ENCODE data around the gene TGIF2. TPM values are rescaled to one million over a fixed set of nuclear protein-coding genes. Genes with fewer than 3 reads are reported as not detected.
A peak's percentile ranks its signal among the peaks of the same experiment; 100 is the strongest.

Gene TGIF2
- total and polyA plus RNA-seq, 2 donors (not counting 1 experiment from before 2014, with no cell fraction given) = 24.0 to 45.6 TPM

DNA sequence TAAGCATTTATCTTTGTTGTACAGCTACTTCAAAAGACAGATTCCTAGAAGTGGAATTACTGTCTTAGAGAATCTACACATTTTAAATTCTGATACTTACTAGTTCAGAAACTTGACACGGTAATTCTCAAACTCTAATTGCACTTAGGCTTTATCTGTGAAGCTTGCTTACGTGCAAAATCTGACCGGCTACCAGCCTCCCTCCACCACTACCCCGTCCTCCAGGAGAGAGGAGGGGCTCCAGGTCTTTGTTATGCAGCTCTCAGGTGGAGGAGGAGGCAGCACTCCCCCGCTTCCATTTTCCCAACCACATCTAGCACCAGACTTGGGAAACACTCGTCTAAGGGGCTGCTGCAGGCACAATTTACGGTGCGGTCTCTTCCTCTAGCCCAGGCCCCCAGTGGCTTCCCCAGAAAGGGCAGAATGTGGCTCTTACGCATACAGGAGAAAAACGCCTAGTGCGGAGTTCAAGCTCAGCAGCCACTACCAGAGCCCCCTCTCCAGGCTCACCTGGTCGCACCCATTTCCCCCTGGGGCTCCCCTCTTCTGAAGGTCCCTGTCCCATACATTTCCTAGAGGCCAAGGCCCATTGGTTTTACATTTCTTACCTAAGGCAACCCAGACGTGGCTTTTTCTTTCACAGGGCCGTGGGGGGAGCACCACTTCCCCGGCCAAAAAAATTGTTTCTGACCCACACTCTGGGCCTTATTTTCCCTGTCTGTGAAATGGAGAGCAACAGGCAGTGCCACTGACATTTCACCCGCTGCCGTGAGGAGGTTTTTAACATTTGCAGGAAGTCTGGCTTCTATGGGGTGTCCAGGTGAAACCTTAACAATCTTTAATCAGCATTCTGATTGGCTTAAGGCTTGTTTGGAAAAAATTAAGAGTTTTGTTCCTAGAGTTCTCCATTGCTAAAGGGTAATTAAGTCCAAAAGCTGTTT lies 1.6 kb upstream of the TGIF2 start:
- Mint-ChIP-seq H3K27ac (peak overlapping the region; percentile 98), H3K4me3 (peak overlapping the region; percentile 92), H3K4me1 (peaks cover 34% of the 10 kb centered on the region), H3K27me3 (no peaks in the 10 kb centered on the region), H3K9me3 (ENCODE audit: insufficient read depth) (no peaks in the 10 kb centered on the region)
- Histone ChIP-seq H3K4me3 (ENCODE audit: control extremely low read depth in 1 of 5, extremely low read depth in 1 of 5, insufficient read depth in 1 of 5, low read depth in 2 of 5, low read length in 4 of 5) (no peak overlapping the region), H3K9me3 (ENCODE audit: control extremely low read depth in 1 of 3, control insufficient read depth in 2 of 3, insufficient read depth in 1 of 3, low read length in 2 of 3) (no peaks in the 10 kb centered on the region), H3K36me3 (replicated peaks in 1 of 2; ENCODE audit: control extremely low read depth in 1 of 2, control insufficient read depth in 1 of 2, extremely low read depth in 1 of 2, insufficient read depth in 2 of 2, low read length in 1 of 2) (no peaks in the 10 kb centered on the region), H4K20me1 (ENCODE audit: control insufficient read depth, insufficient read depth, low read length, poor library complexity, severe bottlenecking) (peaks cover 25% of the 10 kb centered on the region), H3K79me2 (ENCODE audit: control insufficient read depth, insufficient read depth, low read length) (peaks cover 32% of the 10 kb centered on the region), H2AFZ (ENCODE audit: insufficient read depth, low read depth, low read length, poor library complexity, severe bottlenecking) (peak overlapping the region; percentile 93), H3K27me3 (replicated peaks in 1 of 4; ENCODE audit: control extremely low read depth in 1 of 4, control insufficient read depth in 3 of 4, insufficient read depth in 4 of 4, low read length in 3 of 4) (no peaks in the 10 kb centered on the region), H3K4me2 (replicated peaks; ENCODE audit: low read depth, low read length, poor library complexity, severe bottlenecking) (peak overlapping the region; percentile 98), H3K4me1 (ENCODE audit: control insufficient read depth in 2 of 2, insufficient read depth in 2 of 2, low read length in 2 of 2) (peaks cover 23 to 34% of the 10 kb centered on the region in 2 donors), H3K27ac (ENCODE audit: low read length in 2 of 2) (peak overlapping the region; percentile 96 to 100), H3K9ac (ENCODE audit: low read length) (peak overlapping the region; percentile 90)
- no peak for ATAC-seq (ENCODE audit: low read depth)
- ChIA-PET POLR2A (interaction anchor here (0.5 to 6.7 kb wide), 5 partner anchors 16 to 111 kb away, joined by 3 to 81 read pairs (median 4); partner anchors contain the start of gene RAB5IF), CTCF (interaction anchor here (0.9 to 6.1 kb wide), 6 partner anchors 14 to 38 kb away, joined by 4 to 63 read pairs (median 13); partner anchors contain the start of gene RAB5IF)
- DNase-seq = peak; percentile 49
- 56% methylated on average over 8 of the region's 17 CpGs for WGBS (ENCODE audit: insufficient coverage)
- intact Hi-C loops (cut with micrococcal nuclease) = loop anchor here (1.0 kb wide), 1 partner anchor 16 kb away; no protein-coding TSS in a partner anchor
- TF ChIP-seq CTCF (IDR thresholded peaks at IDR 0.05) (no peak), EZH2 (IDR thresholded peaks at IDR 0.05; ENCODE audit: borderline replicate concordance, insufficient read depth, low read depth, low read length, poor library complexity, severe bottlenecking) (no peak)

Data from B cell (primary cell).